Lung (tissue), 12 donors: ENCODE measurements around the gene STEAP3. TPM values are rescaled to one million over a fixed set of nuclear protein-coding genes. Genes with fewer than 3 reads are reported as not detected.

Source experiments
- ATAC-seq: fragments of 200-7000 bp; cut with Tn5 transposase; one replicate; pipeline ENCODE4 v1.9.1; 2020; ENCODE audit warnings: moderate number of reproducible peaks; ENCODE audit not compliant: insufficient read depth, low FRiP score
- DNase-seq, 3 donors: peaks; one replicate each; pipeline ENCODE4 v3.0.0-alpha.2; 2013 to 2017
- H3K27ac ChIP-seq, 2 donors: one replicate each; pipeline ENCODE4 v1.5.1; 2013; ENCODE audit warnings: mild to moderate bottlenecking in 2 of 2, moderate library complexity in 2 of 2, control low read depth in 1 of 2, inconsistent platforms in 1 of 2, low read depth in 1 of 2, low read length in 1 of 2
- H3K27me3 ChIP-seq, 3 donors: one replicate each; pipeline ENCODE4 v1.5.1; 2013; ENCODE audit warnings: low read length in 2 of 3; ENCODE audit not compliant: control insufficient read depth in 3 of 3, insufficient read depth in 3 of 3
- H3K36me3 ChIP-seq, 4 donors: one replicate each; pipeline ENCODE4 v1.5.1; 2013; ENCODE audit warnings: low read length in 4 of 4, mild to moderate bottlenecking in 1 of 4, moderate library complexity in 1 of 4; ENCODE audit not compliant: control insufficient read depth in 4 of 4, insufficient read depth in 4 of 4
- H3K4me1 ChIP-seq, 5 donors: one replicate each; pipeline ENCODE4 v1.5.1; 2013; ENCODE audit warnings: low read length in 5 of 5, mild to moderate bottlenecking in 2 of 5, moderate library complexity in 1 of 5; ENCODE audit not compliant: control insufficient read depth in 5 of 5, insufficient read depth in 5 of 5
- H3K4me3 ChIP-seq: one replicate; pipeline ENCODE4 v1.5.1; 2013; ENCODE audit warnings: mild to moderate bottlenecking, control low read depth, moderate library complexity
- H3K9ac ChIP-seq, 2 donors: one replicate each; pipeline ENCODE4 v1.5.1; 2013; ENCODE audit warnings: low read length in 2 of 2, control low read depth in 1 of 2; ENCODE audit not compliant: insufficient read depth in 1 of 2
- H3K9me3 ChIP-seq, 4 donors: one replicate each; pipeline ENCODE4 v1.5.1; 2013; ENCODE audit warnings: low read length in 3 of 4, mild to moderate bottlenecking in 1 of 4, moderate library complexity in 1 of 4; ENCODE audit not compliant: control insufficient read depth in 4 of 4, insufficient read depth in 3 of 4
- WGBS, 2 donors: extraction: QIAGEN DNeasy Blood & Tissue Kit; methylation state at CpG; one replicate each; pipeline ENCODE4 v1.1.7; 2013; 5-methylcytosine and 5-hydroxymethylcytosine counted together
- polyA plus RNA-seq, 2 donors: library from polyadenylated mRNA; stranded (reverse); fragments of 200-250 nt; gene quantifications; one replicate each; pipeline ENCODE4 v1.2.1, GENCODE V29; 2013
- total RNA-seq, 2 donors: library from RNA; depleted of rRNA in 1 of 2; stranded (reverse); fragments of >200 nt in 1 of 2; gene quantifications; one replicate each; pipeline ENCODE4 v1.2.1, GENCODE V29; 2014 to 2021
- TF ChIP-seq, protein P1 (sequence below): IDR thresholded peaks from 2 replicates; pipeline ENCODE4 v1.5.1; 2012; ENCODE audit warnings: mild to moderate bottlenecking; ENCODE audit errors: control extremely low read depth, extremely low read depth
- donor health status: control.
- donor health status: control.
- donor health status: Bipolar disorder and iron deficiency.
- donor health status: healthy.
- donor health status: DM: yes; HTN: yes; CAD: no.

The STEAP3 gene
- total and polyA plus RNA-seq, 4 donors, result 4.3 to 47.8 (median 20.1) TPM

- H3K36me3 ChIP-seq, result peaks cover 0 to 16% (median 2%) of the 10 kb centered on the region in 4 donors
- no peak overlapping the region for H3K4me3 ChIP-seq
- no peaks in the 10 kb centered on the region for H3K27me3 ChIP-seq
- 88 to 91% methylated on average over 7 of the region's 7 CpGs for WGBS, 2 donors
- no peak overlapping the region for H3K27ac ChIP-seq
- DNase-seq (peak in 1 of 3 donors; percentile 9), ATAC-seq (no peak)
- TF ChIP-seq, protein P1, sequence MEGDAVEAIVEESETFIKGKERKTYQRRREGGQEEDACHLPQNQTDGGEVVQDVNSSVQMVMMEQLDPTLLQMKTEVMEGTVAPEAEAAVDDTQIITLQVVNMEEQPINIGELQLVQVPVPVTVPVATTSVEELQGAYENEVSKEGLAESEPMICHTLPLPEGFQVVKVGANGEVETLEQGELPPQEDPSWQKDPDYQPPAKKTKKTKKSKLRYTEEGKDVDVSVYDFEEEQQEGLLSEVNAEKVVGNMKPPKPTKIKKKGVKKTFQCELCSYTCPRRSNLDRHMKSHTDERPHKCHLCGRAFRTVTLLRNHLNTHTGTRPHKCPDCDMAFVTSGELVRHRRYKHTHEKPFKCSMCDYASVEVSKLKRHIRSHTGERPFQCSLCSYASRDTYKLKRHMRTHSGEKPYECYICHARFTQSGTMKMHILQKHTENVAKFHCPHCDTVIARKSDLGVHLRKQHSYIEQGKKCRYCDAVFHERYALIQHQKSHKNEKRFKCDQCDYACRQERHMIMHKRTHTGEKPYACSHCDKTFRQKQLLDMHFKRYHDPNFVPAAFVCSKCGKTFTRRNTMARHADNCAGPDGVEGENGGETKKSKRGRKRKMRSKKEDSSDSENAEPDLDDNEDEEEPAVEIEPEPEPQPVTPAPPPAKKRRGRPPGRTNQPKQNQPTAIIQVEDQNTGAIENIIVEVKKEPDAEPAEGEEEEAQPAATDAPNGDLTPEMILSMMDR, result no peak
- H3K4me1 ChIP-seq, result no peaks in the 10 kb centered on the region
- no peak overlapping the region for H3K9ac ChIP-seq
- H3K9me3 ChIP-seq, result peaks cover 0 to 7% (median 0%) of the 10 kb centered on the region in 4 donors
These were observed 24.7 kb downstream of the STEAP3 start for GRCh38 chr2:119248311-119248710.

DNA sequence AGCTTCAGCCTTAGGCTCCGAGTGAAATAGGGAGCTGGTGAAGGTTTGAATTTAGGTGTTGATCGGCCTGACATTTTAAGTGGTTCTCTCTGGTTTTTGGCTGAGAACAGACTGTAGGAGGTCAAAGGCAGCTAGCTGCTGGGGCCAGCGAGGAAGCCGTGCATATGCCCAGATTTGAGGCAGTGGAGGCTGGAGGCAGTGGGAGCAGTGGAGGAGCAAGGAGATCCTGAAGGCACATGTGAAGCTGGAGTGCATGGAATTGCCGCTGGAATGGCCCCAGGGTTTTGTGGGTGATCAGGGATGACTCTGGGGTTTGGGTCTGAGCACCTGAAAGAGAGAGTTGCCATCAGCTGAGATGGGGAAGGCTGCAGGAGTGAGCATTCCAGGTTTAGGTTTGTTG is 25.1 kb downstream of the STEAP3 start:
- DNase-seq (peak in 1 of 3 donors; percentile 10), ATAC-seq (no peak)
- peaks cover 0 to 7% (median 0%) of the 10 kb centered on the region in 4 donors for H3K9me3 ChIP-seq
- H3K36me3 ChIP-seq, result peaks cover 0 to 16% (median 2%) of the 10 kb centered on the region in 4 donors
- no peaks in the 10 kb centered on the region for H3K4me1 ChIP-seq
- TF ChIP-seq, protein P1, result no peak
- WGBS, 2 donors, result 95 to 98% methylated on average over 5 of the region's 5 CpGs
- no peaks in the 10 kb centered on the region for H3K27me3 ChIP-seq
- no peak overlapping the region for H3K27ac ChIP-seq
- H3K4me3 ChIP-seq, result no peak overlapping the region
- H3K9ac ChIP-seq, result no peak overlapping the region

DNA sequence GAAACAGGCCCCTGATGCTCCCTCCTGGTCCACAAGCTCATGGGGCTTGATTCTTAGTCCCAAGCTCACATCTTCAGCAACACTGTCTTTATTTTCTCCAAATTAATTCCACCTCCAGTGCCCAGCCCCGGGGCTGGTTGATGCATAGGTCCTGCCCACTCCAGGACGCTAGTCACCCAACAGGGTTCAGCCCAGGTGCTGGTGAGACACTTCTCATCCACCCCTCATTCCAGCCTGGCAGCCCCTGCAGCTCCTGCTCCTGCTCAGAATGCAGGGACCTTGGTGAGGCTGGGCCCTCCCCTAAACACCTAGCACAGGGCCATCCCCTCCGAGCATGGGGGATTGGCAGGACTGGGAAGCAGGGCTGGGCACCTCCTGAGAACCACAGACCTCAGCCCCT is 25.7 kb downstream of the STEAP3 start:
- no peak for DNase-seq

More for the DNA sequence above, 25.7 kb downstream of the STEAP3 start:
- TF ChIP-seq, protein P1, result no peak
- Histone ChIP-seq H3K9me3 (peaks cover 0 to 7% (median 0%) of the 10 kb centered on the region in 4 donors), H3K4me3 (no peak overlapping the region), H3K27ac (no peak overlapping the region), H3K27me3 (no peaks in the 10 kb centered on the region), H3K36me3 (peaks cover 0 to 16% (median 2%) of the 10 kb centered on the region in 4 donors), H3K4me1 (no peaks in the 10 kb centered on the region), H3K9ac (no peak overlapping the region)
- ATAC-seq, result no peak
- WGBS, 2 donors, result 87 to 93% methylated on average over 3 of the region's 3 CpGs
